Panc1 (cell line): ENCODE results near the gene AP1B1. TPM values are rescaled to one million over a fixed set of nuclear protein-coding genes. Genes with fewer than 3 reads are reported as not detected.

Source experiments
- ATAC-seq: fragments of 200-7000 bp; cut with Tn5 transposase; 2 replicates; pipeline ENCODE4 v1.9.1; 2020; ENCODE audit warnings: mild to moderate bottlenecking, moderate library complexity
- BruUV-seq: library from RNA; stranded (reverse); fragments of 400-500 nt; replicated peaks from 2 replicates; lab custom pipeline; 2021; lab: Mats Ljungman, UMichigan
- CTCF ChIA-PET: fragments of 300-600 bp; sonication (Branson Sonifier 250); formaldehyde crosslinking; loops from one replicate; lab custom pipeline; 2022; ENCODE audit warnings: antibody characterized with exemption; lab: Charles Lee
- POLR2A ChIA-PET: fragments of 300-600 bp; sonication (Branson Sonifier 250); formaldehyde crosslinking; loops from one replicate; lab custom pipeline; 2022; ENCODE audit warnings: antibody characterized with exemption; lab: Charles Lee
- DNase-seq: peaks from one replicate; pipeline ENCODE4 v3.0.0-alpha.2; 2010; ENCODE audit warnings: low read depth, low spot score
- H3K27ac ChIP-seq: 2 replicates; pipeline ENCODE4 v1.5.1; 2011; ENCODE audit warnings: mild to moderate bottlenecking, low read length, inconsistent platforms
- H3K27me3 ChIP-seq: fragments of 200-500 bp; sonication (Bioruptor generic); 2 replicates; pipeline ENCODE4 v1.6.0; 2014; ENCODE audit warnings: low read length, inconsistent platforms; ENCODE audit not compliant: control insufficient read depth, insufficient read depth
- H3K36me3 ChIP-seq: fragments of 200-500 bp; sonication (Bioruptor generic); 2 replicates; pipeline ENCODE4 v1.5.1; 2014; ENCODE audit warnings: inconsistent platforms, mild to moderate bottlenecking, low read length, moderate library complexity; ENCODE audit not compliant: control insufficient read depth, insufficient read depth
- H3K4me1 ChIP-seq: 2 replicates; pipeline ENCODE4 v1.5.1; 2011; ENCODE audit warnings: inconsistent platforms, mild to moderate bottlenecking, low read length, moderate library complexity; ENCODE audit not compliant: control insufficient read depth, insufficient read depth
- H3K4me3 ChIP-seq, 2 experiments: 2 replicates each; pipeline ENCODE4 v1.5.1; 2011 to 2012; ENCODE audit warnings: low read depth in 2 of 2, low read length in 2 of 2, mild to moderate bottlenecking in 2 of 2, inconsistent platforms in 1 of 2, moderate library complexity in 1 of 2
- H3K9me3 ChIP-seq: fragments of 200-500 bp; sonication (Bioruptor generic); 2 replicates; pipeline ENCODE4 v1.5.1; 2014; ENCODE audit warnings: low read depth, mild to moderate bottlenecking, inconsistent platforms, low read length, moderate library complexity; ENCODE audit not compliant: control insufficient read depth, insufficient read depth
- CTCF ChIP-seq: fragments of 450-650 bp; IDR thresholded peaks from 2 replicates; pipeline ENCODE4 v1.5.1; 2017; ENCODE audit warnings: mild to moderate bottlenecking
- POLR2AphosphoS5 ChIP-seq: IDR thresholded peaks from 2 replicates; pipeline ENCODE4 v1.6.1; 2012; ENCODE audit warnings: mild to moderate bottlenecking, low read depth, low read length, moderate library complexity
- REST ChIP-seq, 2 experiments: IDR thresholded peaks; 2 replicates each; pipeline ENCODE4 v1.6.1; 2011 to 2012; ENCODE audit warnings: low read depth in 2 of 2, control low read depth in 1 of 2, low read length in 1 of 2, mild to moderate bottlenecking in 1 of 2, moderate library complexity in 1 of 2; ENCODE audit not compliant: insufficient read depth in 1 of 2
- SIN3A ChIP-seq: IDR thresholded peaks from 2 replicates; pipeline ENCODE4 v1.6.1; 2012; ENCODE audit warnings: low read depth, mild to moderate bottlenecking, low read length, moderate library complexity, borderline replicate concordance; ENCODE audit not compliant: insufficient read depth
- TCF7L2 ChIP-seq: IDR thresholded peaks from 2 replicates; pipeline ENCODE4 v1.6.1; 2011; ENCODE audit warnings: mild to moderate bottlenecking, low read depth, low read length, inconsistent platforms
- in situ Hi-C: cut with HindIII; loops from 2 replicates; pipeline ENCODE4 v1.10.0; 2016; ENCODE audit warnings: low sequenced_read_pairs, low pct_unique_long_range_greater_than_20kb
- intact Hi-C: fragments of 100-400 bp; cut with micrococcal nuclease; formaldehyde crosslinking; loops from one replicate; pipeline ENCODE4 v1.10.0; 2022; ENCODE audit not compliant: unreplicated experiment
- total RNA-seq: library from RNA; stranded (reverse); gene quantifications from one replicate; pipeline ENCODE4 v1.2.1, GENCODE V29; 2021; ENCODE audit not compliant: unreplicated experiment

Gene AP1B1
- total RNA-seq, 1 experiment from 2014 or later, result 48.6 TPM

- Histone ChIP-seq H3K9me3 (no peaks in the 10 kb centered on the region), H3K27me3 (no peaks in the 10 kb centered on the region), H3K36me3 (no peaks in the 10 kb centered on the region), H3K27ac (no peak overlapping the region), H3K4me1 (no peaks in the 10 kb centered on the region), H3K4me3 (no peak overlapping the region)
- DNase-seq (no peak), ATAC-seq (no peak)
- intact Hi-C loops, result no loop called here
- no TSS peak for BruUV-seq
- in situ Hi-C loops, result no loop called here
- TF ChIP-seq REST (IDR thresholded peaks at IDR 0.05; ENCODE audit: insufficient read depth in 1 of 2, low read depth in 2 of 2, low read length in 1 of 2), result no peak
- TF ChIP-seq CTCF, result no peak
- no peak for TF ChIP-seq TCF7L2
- TF ChIP-seq POLR2AphosphoS5, result no peak
- no peak for TF ChIP-seq SIN3A
- ChIA-PET POLR2A (no interaction called here), CTCF (no interaction called here)
Measured at GRCh38 chr22:29329581-29329980, 58.8 kb downstream of the AP1B1 start.

GRCh38 chr22:29328566-29329500, 59.5 kb downstream of the AP1B1 start:
- H3K4me1 ChIP-seq, result no peaks in the 10 kb centered on the region
- intact Hi-C loops (no loop called here), in situ Hi-C loops (no loop called here)
- ATAC-seq (no peak), DNase-seq (no peak)
- CTCF ChIA-PET, result no interaction called here
- no peak overlapping the region for H3K27ac ChIP-seq
- no peak overlapping the region for H3K4me3 ChIP-seq
- H3K27me3 ChIP-seq, result no peaks in the 10 kb centered on the region
- POLR2A ChIA-PET, result no interaction called here
- no TSS peak for BruUV-seq
- no peaks in the 10 kb centered on the region for H3K9me3 ChIP-seq
- TF ChIP-seq REST (IDR thresholded peaks at IDR 0.05; ENCODE audit: insufficient read depth in 1 of 2, low read depth in 2 of 2, low read length in 1 of 2), result no peak
- H3K36me3 ChIP-seq, result no peaks in the 10 kb centered on the region
